ENCODE data around the gene MYO5B. TPM values are rescaled to one million over a fixed set of nuclear protein-coding genes. Genes with fewer than 3 reads are reported as not detected.

The MYO5B gene
- total RNA-seq, 1 donor from 2014 or later = 22.6 TPM

DNA sequence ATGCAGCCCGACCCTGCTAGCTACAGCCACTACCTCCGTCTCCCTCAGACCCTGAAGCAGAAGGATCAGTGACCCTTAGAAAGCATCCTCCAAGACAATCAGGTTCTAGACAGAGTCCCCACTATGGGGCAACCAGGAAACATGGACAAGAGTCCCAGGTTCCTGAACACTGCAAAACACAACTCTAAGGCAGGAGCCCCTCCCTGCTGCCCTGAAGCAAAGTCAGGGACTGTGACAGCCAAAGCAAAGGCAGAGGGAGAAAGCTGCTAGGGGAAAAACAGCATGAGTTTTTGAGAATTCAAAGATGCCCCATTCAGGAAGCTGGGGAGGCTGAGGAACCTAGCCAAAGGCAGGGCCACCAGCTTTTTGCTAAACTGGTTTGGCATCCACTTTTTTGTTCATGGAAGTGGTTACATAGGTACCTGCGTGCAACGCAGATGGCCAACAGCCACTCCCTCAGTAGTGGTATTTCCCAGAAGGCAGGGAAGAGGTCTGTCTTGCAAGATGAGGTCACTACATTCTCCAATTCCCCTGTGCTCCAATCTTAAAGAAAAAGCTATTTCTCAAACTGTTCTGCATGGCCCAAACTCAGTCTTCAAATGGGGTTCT lies 33.2 kb downstream of the MYO5B start:
- Histone ChIP-seq H3K9me3 (no peaks in the 10 kb centered on the region), H3K27me3 (no peaks in the 10 kb centered on the region), H3K27ac (no peak overlapping the region), H3K4me3 (no peak overlapping the region), H3K4me1 (peaks cover 26% of the 10 kb centered on the region), H3K36me3 (no peaks in the 10 kb centered on the region)
- TF ChIP-seq POLR2A (IDR thresholded peaks at IDR 0.05) (no peak), POLR2AphosphoS5 (IDR thresholded peaks at IDR 0.05; ENCODE audit: insufficient read depth in 1 of 2, low read depth in 1 of 2) (no peak)
- TF ChIP-seq, protein P1, sequence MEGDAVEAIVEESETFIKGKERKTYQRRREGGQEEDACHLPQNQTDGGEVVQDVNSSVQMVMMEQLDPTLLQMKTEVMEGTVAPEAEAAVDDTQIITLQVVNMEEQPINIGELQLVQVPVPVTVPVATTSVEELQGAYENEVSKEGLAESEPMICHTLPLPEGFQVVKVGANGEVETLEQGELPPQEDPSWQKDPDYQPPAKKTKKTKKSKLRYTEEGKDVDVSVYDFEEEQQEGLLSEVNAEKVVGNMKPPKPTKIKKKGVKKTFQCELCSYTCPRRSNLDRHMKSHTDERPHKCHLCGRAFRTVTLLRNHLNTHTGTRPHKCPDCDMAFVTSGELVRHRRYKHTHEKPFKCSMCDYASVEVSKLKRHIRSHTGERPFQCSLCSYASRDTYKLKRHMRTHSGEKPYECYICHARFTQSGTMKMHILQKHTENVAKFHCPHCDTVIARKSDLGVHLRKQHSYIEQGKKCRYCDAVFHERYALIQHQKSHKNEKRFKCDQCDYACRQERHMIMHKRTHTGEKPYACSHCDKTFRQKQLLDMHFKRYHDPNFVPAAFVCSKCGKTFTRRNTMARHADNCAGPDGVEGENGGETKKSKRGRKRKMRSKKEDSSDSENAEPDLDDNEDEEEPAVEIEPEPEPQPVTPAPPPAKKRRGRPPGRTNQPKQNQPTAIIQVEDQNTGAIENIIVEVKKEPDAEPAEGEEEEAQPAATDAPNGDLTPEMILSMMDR (IDR thresholded peaks at IDR 0.05) = no peak
- peak in 1 of 2 donors; percentile 76 for DNase-seq (ENCODE audit: extremely low spot score in 2 of 2)
- intact Hi-C loops (cut with DNase I) = no loop called here

DNA sequence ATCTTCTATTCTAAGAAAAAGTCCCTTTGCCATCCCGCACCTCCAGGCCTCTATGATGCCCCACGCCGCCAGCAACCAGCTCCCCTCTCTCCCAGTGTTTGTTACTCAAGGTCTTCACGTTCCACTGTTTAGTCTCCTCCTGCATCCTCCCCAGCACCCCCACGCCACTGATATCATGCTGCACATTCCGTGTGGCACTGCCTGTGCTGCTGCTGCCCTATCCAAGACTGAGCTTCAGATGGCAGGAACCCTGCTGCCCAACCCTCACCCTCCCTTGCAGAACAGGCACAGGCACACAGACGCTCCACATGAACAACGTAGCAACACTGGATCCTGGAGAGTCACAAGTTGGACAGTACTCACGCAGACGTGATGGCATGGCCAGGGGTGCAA lies 35.3 kb downstream of the MYO5B start:
- no peaks in the 10 kb centered on the region for H3K27me3 ChIP-seq
- TF ChIP-seq, protein P1 (IDR thresholded peaks at IDR 0.05) = no peak
- TF ChIP-seq POLR2A (IDR thresholded peaks at IDR 0.05) (no peak), POLR2AphosphoS5 (IDR thresholded peaks at IDR 0.05; ENCODE audit: insufficient read depth in 1 of 2, low read depth in 1 of 2) (no peak)
- peaks cover 26% of the 10 kb centered on the region for H3K4me1 ChIP-seq
- intact Hi-C loops (cut with DNase I) = no loop called here
- no peak overlapping the region for H3K4me3 ChIP-seq
- no peaks in the 10 kb centered on the region for H3K9me3 ChIP-seq
- DNase-seq (ENCODE audit: extremely low spot score in 2 of 2) = no peak
- H3K27ac ChIP-seq = no peak overlapping the region
- no peaks in the 10 kb centered on the region for H3K36me3 ChIP-seq

DNA sequence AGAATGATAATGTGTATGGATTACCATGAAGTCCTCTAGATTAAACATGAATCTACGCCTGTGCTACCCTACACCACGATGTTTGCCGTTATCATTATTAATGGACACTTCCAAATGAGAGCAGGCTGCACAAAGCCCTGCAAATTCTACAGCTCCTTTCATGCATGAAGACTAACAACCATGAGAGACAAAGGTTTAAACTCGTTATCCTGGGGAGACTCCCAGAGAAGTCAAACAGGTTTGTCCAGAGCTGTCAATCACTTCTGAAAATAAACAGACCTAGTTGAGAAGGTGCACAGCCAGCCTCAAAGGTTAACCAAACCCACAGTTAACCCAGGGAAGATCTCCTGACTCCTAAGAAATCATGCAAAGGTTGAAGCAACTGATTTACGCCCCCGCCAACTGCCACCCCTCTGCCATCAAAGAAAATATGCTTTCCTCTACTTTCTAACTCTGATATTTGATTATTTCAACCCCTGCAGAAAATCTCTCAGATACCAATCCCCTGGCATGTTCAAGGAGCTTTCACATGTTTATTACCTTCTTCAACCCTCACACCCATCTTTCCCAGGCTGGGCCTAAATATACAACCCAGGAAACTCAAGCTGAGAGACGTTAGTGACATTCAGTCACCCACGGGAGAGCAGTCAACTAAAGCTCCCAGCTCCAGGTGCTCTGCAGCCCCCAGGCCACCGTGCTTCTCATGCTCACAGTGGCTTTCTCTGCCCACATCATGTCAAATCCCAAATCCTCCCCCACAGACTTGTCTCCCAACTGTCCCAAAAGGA lies 35.9 kb downstream of the MYO5B start:
- Histone ChIP-seq H3K9me3 (no peaks in the 10 kb centered on the region), H3K4me3 (no peak overlapping the region), H3K4me1 (peaks cover 26% of the 10 kb centered on the region), H3K27ac (no peak overlapping the region), H3K36me3 (no peaks in the 10 kb centered on the region), H3K27me3 (no peaks in the 10 kb centered on the region)
- DNase-seq (ENCODE audit: extremely low spot score in 2 of 2) = no peak
- intact Hi-C loops (cut with DNase I) = no loop called here
- TF ChIP-seq, protein P1 (IDR thresholded peaks at IDR 0.05) = no peak
- TF ChIP-seq POLR2AphosphoS5 (IDR thresholded peaks at IDR 0.05; ENCODE audit: insufficient read depth in 1 of 2, low read depth in 1 of 2) = peak in 1 of 2 donors; percentile 49

DNA sequence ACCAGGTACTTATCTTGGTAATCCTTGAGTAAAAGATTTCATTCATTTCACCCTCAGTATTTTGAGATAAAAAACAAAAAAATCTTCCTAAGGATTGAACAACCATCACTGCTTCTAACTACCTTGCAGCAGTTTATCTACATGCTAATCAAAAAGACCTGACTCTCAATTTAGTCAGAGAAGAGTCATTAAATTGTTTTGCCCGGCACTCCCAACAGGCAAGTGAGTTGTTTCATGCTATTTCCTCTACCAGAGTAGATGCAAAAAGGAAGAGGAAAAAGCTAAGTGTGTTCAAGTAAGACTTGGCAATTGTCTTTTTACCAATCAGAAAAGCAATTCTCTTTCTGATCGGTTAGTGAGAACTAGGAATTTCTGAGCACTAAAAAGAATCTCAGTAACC lies 39.5 kb downstream of the MYO5B start:
- Histone ChIP-seq H3K9me3 (no peaks in the 10 kb centered on the region), H3K27ac (no peak overlapping the region), H3K4me1 (peaks cover 9% of the 10 kb centered on the region), H3K27me3 (no peaks in the 10 kb centered on the region), H3K4me3 (no peak overlapping the region), H3K36me3 (no peaks in the 10 kb centered on the region)
- no peak for DNase-seq (ENCODE audit: extremely low spot score in 2 of 2)
- intact Hi-C loops (cut with DNase I) = no loop called here
- TF ChIP-seq POLR2AphosphoS5 (IDR thresholded peaks at IDR 0.05; ENCODE audit: insufficient read depth in 1 of 2, low read depth in 1 of 2) (no peak), POLR2A (IDR thresholded peaks at IDR 0.05) (no peak)
- TF ChIP-seq, protein P1 (IDR thresholded peaks at IDR 0.05) = no peak

DNA sequence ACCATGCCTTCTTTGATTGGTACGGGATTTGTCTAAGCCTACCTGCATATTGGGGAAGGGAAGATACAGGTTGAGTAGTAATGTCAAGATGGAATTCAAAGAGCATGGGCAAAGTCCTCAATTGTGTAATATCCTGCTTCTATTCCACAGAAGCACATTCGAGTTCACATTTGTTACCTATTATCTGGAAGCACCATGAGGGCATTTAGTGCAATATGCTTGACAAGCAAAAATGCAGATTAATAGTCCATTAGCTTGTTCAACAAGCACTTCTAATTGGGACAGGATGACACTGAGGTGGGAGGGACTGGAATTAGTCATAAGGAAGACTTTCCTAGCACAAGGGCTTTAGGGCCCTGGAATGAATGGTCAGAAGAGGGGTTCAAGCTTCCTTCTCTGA lies 40.5 kb downstream of the MYO5B start:
- H3K9me3 ChIP-seq = no peaks in the 10 kb centered on the region
- no peak overlapping the region for H3K27ac ChIP-seq
- TF ChIP-seq POLR2A (IDR thresholded peaks at IDR 0.05) (no peak), POLR2AphosphoS5 (IDR thresholded peaks at IDR 0.05; ENCODE audit: insufficient read depth in 1 of 2, low read depth in 1 of 2) (no peak)
- TF ChIP-seq, protein P1 (IDR thresholded peaks at IDR 0.05) = no peak

More for the DNA sequence above, 40.5 kb downstream of the MYO5B start:
- Histone ChIP-seq H3K27me3 (no peaks in the 10 kb centered on the region), H3K4me1 (peaks cover 4% of the 10 kb centered on the region), H3K36me3 (no peaks in the 10 kb centered on the region), H3K4me3 (no peak overlapping the region)
- DNase-seq (ENCODE audit: extremely low spot score in 2 of 2) = no peak
- intact Hi-C loops (cut with DNase I) = no loop called here
